HG03175 (cell line): Measurements from ENCODE around the gene GFM1.
A peak's percentile ranks its signal among the peaks of the same experiment; 100 is the strongest.

Experiments
- ATAC-seq: cut with Tn5 transposase; IDR thresholded peaks from one replicate; pipeline ENCODE4 v1.9.1; 2021; ENCODE audit warnings: mild to moderate bottlenecking, moderate library complexity; ENCODE audit not compliant: unreplicated experiment

The GFM1 gene

GRCh38 chr3:158644345-158644908, at the start of gene GFM1:
Gene GFM1, plus strand, starts transcription at chr3:158644527. Its CDS starts 108 bp downstream, at chr3:158644635.
- peak; percentile 97 for ATAC-seq

GRCh38 chr3:158600787-158601186, 43.5 kb upstream of the GFM1 start:
- ATAC-seq, result no peak

- no peak for ATAC-seq
Observed at GRCh38 chr3:158602227-158602626, 42.1 kb upstream of the GFM1 start.

- ATAC-seq, result no peak
Observed at GRCh38 chr3:158617982-158618875, 26.1 kb upstream of the GFM1 start.

- no peak for ATAC-seq
Observed at GRCh38 chr3:158625881-158626280, 18.4 kb upstream of the GFM1 start.

- ATAC-seq, result no peak
Observed at GRCh38 chr3:158631981-158632380, 12.3 kb upstream of the GFM1 start.

GRCh38 chr3:158640646-158641045, 3.7 kb upstream of the GFM1 start:
- no peak for ATAC-seq

GRCh38 chr3:158642005-158642404, 2.3 kb upstream of the GFM1 start:
- ATAC-seq, result no peak

GRCh38 chr3:158642474-158643210, 1.7 kb upstream of the GFM1 start:
- no peak for ATAC-seq

GRCh38 chr3:158649791-158650190, 5.5 kb downstream of the GFM1 start:
- ATAC-seq, result no peak

- no peak for ATAC-seq
Observed at GRCh38 chr3:158651192-158651591, 6.9 kb downstream of the GFM1 start.

- ATAC-seq, result no peak
Observed at GRCh38 chr3:158652463-158652862, 8.1 kb downstream of the GFM1 start.

GRCh38 chr3:158658889-158659288, 14.6 kb downstream of the GFM1 start:
- ATAC-seq, result no peak

- ATAC-seq, result peak; percentile 85
Observed at GRCh38 chr3:158659454-158660237, 15.3 kb downstream of the GFM1 start.

- no peak for ATAC-seq
Observed at GRCh38 chr3:158660711-158661110, 16.4 kb downstream of the GFM1 start.

GRCh38 chr3:158663246-158663645, 18.9 kb downstream of the GFM1 start:
- ATAC-seq, result no peak

- ATAC-seq, result no peak
Observed at GRCh38 chr3:158663832-158664231, 19.5 kb downstream of the GFM1 start.

GRCh38 chr3:158666416-158666815, 22.1 kb downstream of the GFM1 start:
- no peak for ATAC-seq

- ATAC-seq, result no peak
Observed at GRCh38 chr3:158668506-158668905, 24.2 kb downstream of the GFM1 start.

GRCh38 chr3:158671821-158672214, 27.5 kb downstream of the GFM1 start:
- ATAC-seq, result no peak
